Ishikawa (cell line): ENCODE measurements around the gene GZMM.

Experiments
- CEBPB ChIP-seq: IDR thresholded peaks from 2 replicates; pipeline ENCODE4 v1.6.1; 2012
- EGR1 ChIP-seq: IDR thresholded peaks from 2 replicates; pipeline ENCODE4 v1.6.1; 2012
- EP300 ChIP-seq: IDR thresholded peaks from 2 replicates; pipeline ENCODE4 v1.6.1; 2012; ENCODE audit warnings: borderline replicate concordance
- FOXM1 ChIP-seq: IDR thresholded peaks from 2 replicates; pipeline ENCODE4 v1.6.1; 2012; ENCODE audit warnings: low read depth, borderline replicate concordance
- RAD21 ChIP-seq: IDR thresholded peaks from 2 replicates; pipeline ENCODE4 v1.6.1; 2012; ENCODE audit warnings: low read depth
- TAF1 ChIP-seq: IDR thresholded peaks from 2 replicates; pipeline ENCODE4 v1.6.1; 2012; ENCODE audit warnings: low read depth, mild to moderate bottlenecking
- TCF12 ChIP-seq: IDR thresholded peaks from 2 replicates; pipeline ENCODE4 v1.6.1; 2012; ENCODE audit warnings: low read depth
- TEAD4 ChIP-seq: IDR thresholded peaks from 2 replicates; pipeline ENCODE4 v1.6.1; 2012
- TF ChIP-seq, protein P1 (sequence below): IDR thresholded peaks from 2 replicates; pipeline ENCODE4 v1.6.1; 2012
- TF ChIP-seq, protein P2 (sequence below): IDR thresholded peaks from 2 replicates; pipeline ENCODE4 v1.6.1; 2012; ENCODE audit warnings: low read depth, mild to moderate bottlenecking
- TF ChIP-seq, protein P3 (sequence below): IDR thresholded peaks from 2 replicates; pipeline ENCODE4 v1.6.1; 2012

DNA sequence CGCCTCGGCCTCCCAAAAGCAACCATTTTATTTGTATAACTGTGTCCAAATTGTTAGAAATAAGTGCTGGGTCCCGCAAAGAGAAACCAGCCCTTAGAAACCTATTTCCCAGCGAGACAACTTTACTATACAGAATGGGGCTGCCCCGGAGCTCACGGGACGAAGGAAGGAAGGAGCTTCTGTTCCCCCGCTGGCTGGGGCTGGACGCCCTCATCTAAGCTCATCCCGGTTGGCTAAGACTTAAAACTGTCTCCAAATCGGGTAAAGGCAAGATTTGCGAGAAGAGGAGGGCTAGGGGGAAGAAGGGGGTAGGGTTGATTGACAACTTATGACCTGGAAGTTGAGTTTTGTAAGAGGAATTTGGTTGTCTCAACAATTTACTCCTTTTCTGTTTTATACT lies 16.3 kb downstream of the GZMM start:
- TF ChIP-seq EP300 (no peak), TEAD4 (no peak), FOXM1 (no peak), RAD21 (no peak), EGR1 (no peak), TAF1 (no peak), CEBPB (no peak), TCF12 (no peak)
- TF ChIP-seq, protein P1, sequence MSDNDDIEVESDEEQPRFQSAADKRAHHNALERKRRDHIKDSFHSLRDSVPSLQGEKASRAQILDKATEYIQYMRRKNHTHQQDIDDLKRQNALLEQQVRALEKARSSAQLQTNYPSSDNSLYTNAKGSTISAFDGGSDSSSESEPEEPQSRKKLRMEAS: no peak
- TF ChIP-seq, protein P2, sequence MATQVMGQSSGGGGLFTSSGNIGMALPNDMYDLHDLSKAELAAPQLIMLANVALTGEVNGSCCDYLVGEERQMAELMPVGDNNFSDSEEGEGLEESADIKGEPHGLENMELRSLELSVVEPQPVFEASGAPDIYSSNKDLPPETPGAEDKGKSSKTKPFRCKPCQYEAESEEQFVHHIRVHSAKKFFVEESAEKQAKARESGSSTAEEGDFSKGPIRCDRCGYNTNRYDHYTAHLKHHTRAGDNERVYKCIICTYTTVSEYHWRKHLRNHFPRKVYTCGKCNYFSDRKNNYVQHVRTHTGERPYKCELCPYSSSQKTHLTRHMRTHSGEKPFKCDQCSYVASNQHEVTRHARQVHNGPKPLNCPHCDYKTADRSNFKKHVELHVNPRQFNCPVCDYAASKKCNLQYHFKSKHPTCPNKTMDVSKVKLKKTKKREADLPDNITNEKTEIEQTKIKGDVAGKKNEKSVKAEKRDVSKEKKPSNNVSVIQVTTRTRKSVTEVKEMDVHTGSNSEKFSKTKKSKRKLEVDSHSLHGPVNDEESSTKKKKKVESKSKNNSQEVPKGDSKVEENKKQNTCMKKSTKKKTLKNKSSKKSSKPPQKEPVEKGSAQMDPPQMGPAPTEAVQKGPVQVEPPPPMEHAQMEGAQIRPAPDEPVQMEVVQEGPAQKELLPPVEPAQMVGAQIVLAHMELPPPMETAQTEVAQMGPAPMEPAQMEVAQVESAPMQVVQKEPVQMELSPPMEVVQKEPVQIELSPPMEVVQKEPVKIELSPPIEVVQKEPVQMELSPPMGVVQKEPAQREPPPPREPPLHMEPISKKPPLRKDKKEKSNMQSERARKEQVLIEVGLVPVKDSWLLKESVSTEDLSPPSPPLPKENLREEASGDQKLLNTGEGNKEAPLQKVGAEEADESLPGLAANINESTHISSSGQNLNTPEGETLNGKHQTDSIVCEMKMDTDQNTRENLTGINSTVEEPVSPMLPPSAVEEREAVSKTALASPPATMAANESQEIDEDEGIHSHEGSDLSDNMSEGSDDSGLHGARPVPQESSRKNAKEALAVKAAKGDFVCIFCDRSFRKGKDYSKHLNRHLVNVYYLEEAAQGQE: no peak
- TF ChIP-seq, protein P3, sequence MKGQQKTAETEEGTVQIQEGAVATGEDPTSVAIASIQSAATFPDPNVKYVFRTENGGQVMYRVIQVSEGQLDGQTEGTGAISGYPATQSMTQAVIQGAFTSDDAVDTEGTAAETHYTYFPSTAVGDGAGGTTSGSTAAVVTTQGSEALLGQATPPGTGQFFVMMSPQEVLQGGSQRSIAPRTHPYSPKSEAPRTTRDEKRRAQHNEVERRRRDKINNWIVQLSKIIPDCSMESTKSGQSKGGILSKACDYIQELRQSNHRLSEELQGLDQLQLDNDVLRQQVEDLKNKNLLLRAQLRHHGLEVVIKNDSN: no peak
